ENCODE measurements around the gene SPATA7. TPM values are rescaled to one million over a fixed set of nuclear protein-coding genes. Genes with fewer than 3 reads are reported as not detected.

The SPATA7 gene
- total RNA-seq, 1 experiment from 2014 or later: 5.3 TPM

DNA sequence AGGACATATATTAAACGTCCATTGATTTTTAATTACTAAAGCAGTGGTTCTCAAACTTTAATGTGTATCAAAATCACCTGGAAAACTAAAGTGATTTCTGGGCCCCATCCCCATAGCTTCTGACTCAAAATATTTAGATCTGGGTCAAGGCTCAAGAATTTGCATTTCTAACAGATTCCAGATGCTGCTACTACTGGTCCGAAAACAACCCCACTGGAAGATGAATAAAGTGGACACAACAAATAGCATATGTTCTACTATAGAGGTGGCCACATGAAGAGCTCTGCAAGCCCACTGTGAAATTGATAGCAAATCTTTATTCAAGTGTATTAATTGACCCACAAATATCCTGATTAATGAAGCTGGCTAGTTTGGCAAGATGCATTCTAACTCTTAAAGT, 69.4 kb downstream of the SPATA7 start:
- no peak overlapping the region for H3K27ac ChIP-seq (ENCODE audit: insufficient read length, low read depth, low read length)
- H3K23ac ChIP-seq (ENCODE audit: insufficient read length, low read depth, low read length): no peak overlapping the region
- no peaks in the 10 kb centered on the region for H3K27me3 ChIP-seq (ENCODE audit: insufficient read depth, low read length)
- no peak overlapping the region for H4K5ac ChIP-seq (ENCODE audit: insufficient read length, low read depth, low read length)
- no peak overlapping the region for H3K4me2 ChIP-seq (ENCODE audit: insufficient read depth, insufficient read length, low read length)
- no peak overlapping the region for H2AFZ ChIP-seq (ENCODE audit: low read length)
- no peak overlapping the region for H2BK12ac ChIP-seq (ENCODE audit: insufficient read length, low read depth, low read length)
- no peak overlapping the region for H4K8ac ChIP-seq (replicated peaks; ENCODE audit: insufficient read length, low read depth, low read length)
- TF ChIP-seq, protein P1, sequence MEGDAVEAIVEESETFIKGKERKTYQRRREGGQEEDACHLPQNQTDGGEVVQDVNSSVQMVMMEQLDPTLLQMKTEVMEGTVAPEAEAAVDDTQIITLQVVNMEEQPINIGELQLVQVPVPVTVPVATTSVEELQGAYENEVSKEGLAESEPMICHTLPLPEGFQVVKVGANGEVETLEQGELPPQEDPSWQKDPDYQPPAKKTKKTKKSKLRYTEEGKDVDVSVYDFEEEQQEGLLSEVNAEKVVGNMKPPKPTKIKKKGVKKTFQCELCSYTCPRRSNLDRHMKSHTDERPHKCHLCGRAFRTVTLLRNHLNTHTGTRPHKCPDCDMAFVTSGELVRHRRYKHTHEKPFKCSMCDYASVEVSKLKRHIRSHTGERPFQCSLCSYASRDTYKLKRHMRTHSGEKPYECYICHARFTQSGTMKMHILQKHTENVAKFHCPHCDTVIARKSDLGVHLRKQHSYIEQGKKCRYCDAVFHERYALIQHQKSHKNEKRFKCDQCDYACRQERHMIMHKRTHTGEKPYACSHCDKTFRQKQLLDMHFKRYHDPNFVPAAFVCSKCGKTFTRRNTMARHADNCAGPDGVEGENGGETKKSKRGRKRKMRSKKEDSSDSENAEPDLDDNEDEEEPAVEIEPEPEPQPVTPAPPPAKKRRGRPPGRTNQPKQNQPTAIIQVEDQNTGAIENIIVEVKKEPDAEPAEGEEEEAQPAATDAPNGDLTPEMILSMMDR (conservative IDR thresholded peaks at IDR 0.05): no peak
- no peak overlapping the region for H2BK20ac ChIP-seq (ENCODE audit: low read depth, low read length, poor library complexity, severe bottlenecking)
- no peak for DNase-seq
- no peaks in the 10 kb centered on the region for H3K79me1 ChIP-seq (ENCODE audit: insufficient read depth, low read depth, low read length, poor library complexity, severe bottlenecking)
- H3T11ph ChIP-seq (ENCODE audit: low read length): no peak overlapping the region
- H3K9me3 Mint-ChIP-seq: peaks cover 14 to 15% of the 10 kb centered on the region in 2 experiments
- H2AK5ac ChIP-seq (ENCODE audit: insufficient read length, low read length): no peak overlapping the region
- H4K91ac ChIP-seq (ENCODE audit: insufficient read length, low read depth, low read length): no peak overlapping the region
- no peak overlapping the region for H3K27ac Mint-ChIP-seq
- H2BK120ac ChIP-seq (ENCODE audit: low read depth, low read length, poor library complexity, severe bottlenecking): no peak overlapping the region
- no peak overlapping the region for H2BK5ac ChIP-seq (ENCODE audit: insufficient read length, low read length)
- H3K9ac ChIP-seq (ENCODE audit: extremely low read depth, insufficient read length, low read length): no peak overlapping the region
- H3K4me3 Mint-ChIP-seq: no peak overlapping the region
- H2BK15ac ChIP-seq (ENCODE audit: low read depth, low read length): no peak overlapping the region
- no peak overlapping the region for H3K18ac ChIP-seq (ENCODE audit: insufficient read length, low read depth, low read length)
- no peaks in the 10 kb centered on the region for H3K4me1 ChIP-seq (ENCODE audit: insufficient read depth, low read length)
- peaks cover 16 to 46% (median 30%) of the 10 kb centered on the region in 3 experiments for H3K36me3 Mint-ChIP-seq (ENCODE audit: insufficient read depth in 1 of 3, low read depth in 3 of 3)
- H3K4me1 Mint-ChIP-seq: no peaks in the 10 kb centered on the region
- no peak overlapping the region for H3K4ac ChIP-seq (ENCODE audit: low read depth, low read length)
- H3K9me3 ChIP-seq (ENCODE audit: control insufficient read depth, low read depth, low read length): no peaks in the 10 kb centered on the region
- H3K56ac ChIP-seq (ENCODE audit: insufficient read length, low read depth, low read length): no peak overlapping the region
- H3K27me3 Mint-ChIP-seq (ENCODE audit: low read depth): no peaks in the 10 kb centered on the region; the same call in 1 of the 2 replicates
- H3K79me2 ChIP-seq (ENCODE audit: insufficient read depth, low read length): no peaks in the 10 kb centered on the region
- H3K14ac ChIP-seq (ENCODE audit: insufficient read depth, low read length): no peak overlapping the region
- H3K23me2 ChIP-seq (ENCODE audit: insufficient read length, low read depth, low read length, poor library complexity, severe bottlenecking): no peaks in the 10 kb centered on the region
- no peaks in the 10 kb centered on the region for H4K20me1 ChIP-seq (ENCODE audit: control insufficient read depth, insufficient read depth, insufficient read length)
- WGBS (ENCODE audit: extremely low coverage, insufficient read length, low lambda C conversion rate): no CpG with 5 or more reads among the region's 2 CpGs

All from H9 (cell line).